Endothelial cell (in vitro differentiated cells): ENCODE data around the gene MTHFSD. TPM values are rescaled to one million over a fixed set of nuclear protein-coding genes. Genes with fewer than 3 reads are reported as not detected.

Experiments used
- DNase-seq: peaks from one replicate; pipeline ENCODE4 v3.0.0; 2021; ENCODE audit warnings: low spot score
- H3K27ac Mint-ChIP-seq: one replicate; pipeline ENCODE4 v1.8.0; 2021; ENCODE audit warnings: mixed read lengths, inconsistent platforms; ENCODE audit not compliant: unreplicated experiment
- H3K27me3 Mint-ChIP-seq: one replicate; pipeline ENCODE4 v1.8.0; 2021; ENCODE audit warnings: mild to moderate bottlenecking, moderate library complexity, mixed read lengths, inconsistent platforms; ENCODE audit not compliant: unreplicated experiment
- H3K36me3 Mint-ChIP-seq: one replicate; pipeline ENCODE4 v1.8.0; 2021; ENCODE audit warnings: mild to moderate bottlenecking, low read depth, mixed read lengths, inconsistent platforms; ENCODE audit not compliant: unreplicated experiment
- H3K4me1 Mint-ChIP-seq: one replicate; pipeline ENCODE4 v1.8.0; 2021; ENCODE audit warnings: mild to moderate bottlenecking, mixed read lengths, inconsistent platforms; ENCODE audit not compliant: unreplicated experiment
- H3K4me3 Mint-ChIP-seq: one replicate; pipeline ENCODE4 v1.8.0; 2021; ENCODE audit warnings: mild to moderate bottlenecking, mixed read lengths, inconsistent platforms; ENCODE audit not compliant: unreplicated experiment
- H3K9me3 Mint-ChIP-seq: one replicate; pipeline ENCODE4 v1.8.0; 2021; ENCODE audit warnings: mixed read lengths, inconsistent platforms; ENCODE audit not compliant: unreplicated experiment
- CTCF ChIP-seq: fragments of 200-600 bp; sonication (generic); IDR thresholded peaks from one replicate; pipeline ENCODE4 v1.5.0; 2021; ENCODE audit warnings: antibody characterized with exemption; ENCODE audit not compliant: unreplicated experiment
- total RNA-seq: library from RNA; stranded (reverse); fragmentation: NEBNext Ultra II Directional; extraction: Animal tissue kit (Norgen Biotek cat#: 25700); gene quantifications from one replicate; pipeline ENCODE4 v1.2.1, GENCODE V29; 2021; ENCODE audit not compliant: unreplicated experiment

MTHFSD gene
- total RNA-seq, 1 donor from 2014 or later: 30.6 TPM

- Mint-ChIP-seq H3K4me1 (peaks cover 6% of the 10 kb centered on the region), H3K27me3 (peaks cover 31% of the 10 kb centered on the region), H3K9me3 (no peaks in the 10 kb centered on the region), H3K36me3 (no peaks in the 10 kb centered on the region), H3K27ac (no peak overlapping the region), H3K4me3 (no peak overlapping the region)
- DNase-seq: no peak
- TF ChIP-seq CTCF: no peak
Observed at GRCh38 chr16:86496262-86496928, 58.6 kb downstream of the MTHFSD start.

- no peak overlapping the region for H3K4me3 Mint-ChIP-seq
- H3K27ac Mint-ChIP-seq: no peak overlapping the region
- H3K36me3 Mint-ChIP-seq: no peaks in the 10 kb centered on the region
- peaks cover 26% of the 10 kb centered on the region for H3K27me3 Mint-ChIP-seq
- peaks cover 6% of the 10 kb centered on the region for H3K4me1 Mint-ChIP-seq
- no peaks in the 10 kb centered on the region for H3K9me3 Mint-ChIP-seq
- no peak for DNase-seq
- no peak for TF ChIP-seq CTCF
Observed at GRCh38 chr16:86495756-86496261, 59.2 kb downstream of the MTHFSD start.

- no peak for TF ChIP-seq CTCF
- no peak for DNase-seq
- H3K4me3 Mint-ChIP-seq: no peak overlapping the region
- H3K4me1 Mint-ChIP-seq: peaks cover 6% of the 10 kb centered on the region
- no peak overlapping the region for H3K27ac Mint-ChIP-seq
- H3K36me3 Mint-ChIP-seq: no peaks in the 10 kb centered on the region
- H3K9me3 Mint-ChIP-seq: no peaks in the 10 kb centered on the region
- peaks cover 23% of the 10 kb centered on the region for H3K27me3 Mint-ChIP-seq
Observed at GRCh38 chr16:86495357-86495701, 59.7 kb downstream of the MTHFSD start.

GRCh38 chr16:86494565-86495356, 60.3 kb downstream of the MTHFSD start:
- TF ChIP-seq CTCF: no peak
- Mint-ChIP-seq H3K36me3 (no peaks in the 10 kb centered on the region), H3K27me3 (peaks cover 24% of the 10 kb centered on the region), H3K9me3 (no peaks in the 10 kb centered on the region), H3K4me3 (no peak overlapping the region), H3K27ac (no peak overlapping the region), H3K4me1 (peaks cover 6% of the 10 kb centered on the region)
- no peak for DNase-seq

GRCh38 chr16:86494039-86494564, 60.9 kb downstream of the MTHFSD start:
- peaks cover 23% of the 10 kb centered on the region for H3K27me3 Mint-ChIP-seq
- TF ChIP-seq CTCF: no peak
- H3K27ac Mint-ChIP-seq: no peak overlapping the region
- DNase-seq: no peak
- H3K4me3 Mint-ChIP-seq: no peak overlapping the region
- no peaks in the 10 kb centered on the region for H3K9me3 Mint-ChIP-seq
- H3K36me3 Mint-ChIP-seq: no peaks in the 10 kb centered on the region
- H3K4me1 Mint-ChIP-seq: peaks cover 6% of the 10 kb centered on the region
